HEK293 (cell line): Measurements from ENCODE around the gene TRIB2.

ENCODE experiments used
- CTCF ChIA-PET: fragments of 350-600 bp; formaldehyde crosslinking; extraction: SDS; loops from one replicate; lab custom pipeline; 2021; ENCODE audit warnings: antibody characterized with exemption; lab: Yijun Ruan, JAX
- POLR2A ChIA-PET: fragments of 300-600 bp; formaldehyde crosslinking; extraction: SDS; loops from one replicate; lab custom pipeline; 2020; ENCODE audit warnings: antibody characterized with exemption, inconsistent platforms; lab: Yijun Ruan, JAX
- H3K27ac ChIP-seq: fragments of 200-500 bp; sonication (Bioruptor generic); 2 replicates; pipeline ENCODE4 v1.5.1; 2014; ENCODE audit warnings: low read depth, low read length, control low read depth, inconsistent platforms; ENCODE audit errors: extremely low read depth
- H3K36me3 ChIP-seq, 2 experiments: fragments of 200-500 bp in 1 of 2; sonication (Bioruptor generic) in 1 of 2; 1 replicate in 1 of 2; 2 replicates in 1 of 2; pipeline ENCODE4 v1.5.1; 2014 to 2017; ENCODE audit warnings: inconsistent platforms in 2 of 2, low read length in 2 of 2; ENCODE audit not compliant: control insufficient read depth in 2 of 2, insufficient read depth in 1 of 2
- H3K4me1 ChIP-seq: fragments of 200-500 bp; sonication (Bioruptor generic); 2 replicates; pipeline ENCODE4 v1.5.1; 2014; ENCODE audit warnings: mild to moderate bottlenecking, low read length, inconsistent platforms; ENCODE audit not compliant: control insufficient read depth, insufficient read depth
- H3K4me3 ChIP-seq: 2 replicates; pipeline ENCODE4 v1.5.1; 2011; ENCODE audit warnings: low read depth, mild to moderate bottlenecking, control low read depth, low read length, moderate library complexity
- H3K9me3 ChIP-seq: fragments of 200-500 bp; sonication (Bioruptor generic); 2 replicates; pipeline ENCODE4 v1.5.1; 2014; ENCODE audit warnings: low read depth, low read length, inconsistent platforms; ENCODE audit not compliant: control insufficient read depth, insufficient read depth
- HOXC10 ChIP-seq: sonication (generic); formaldehyde crosslinking; IDR thresholded peaks from 2 replicates; pipeline ENCODE4 v1.8.1; 2023; ENCODE audit warnings: mild to moderate bottlenecking, missing genetic modification reagents
- PATZ1 ChIP-seq: fragments of 450-650 bp; formaldehyde crosslinking; IDR thresholded peaks from 2 replicates; pipeline ENCODE4 v1.5.1; 2016; ENCODE audit warnings: missing biosample characterization, missing genetic modification characterization
- PRDM6 ChIP-seq: fragments of 450-650 bp; formaldehyde crosslinking; IDR thresholded peaks from 2 replicates; pipeline ENCODE4 v1.5.1; 2017; ENCODE audit warnings: missing biosample characterization, missing genetic modification characterization
- ZEB2 ChIP-seq: fragments of 450-650 bp; formaldehyde crosslinking; IDR thresholded peaks from 2 replicates; pipeline ENCODE4 v1.5.1; 2016; ENCODE audit warnings: missing biosample characterization, missing genetic modification characterization
- ZNF121 ChIP-seq: fragments of 450-650 bp; formaldehyde crosslinking; IDR thresholded peaks from 2 replicates; pipeline ENCODE4 v1.5.1; 2016; ENCODE audit warnings: missing biosample characterization, missing genetic modification characterization
- ZNF184 ChIP-seq: fragments of 450-650 bp; IDR thresholded peaks from 2 replicates; pipeline ENCODE4 v1.5.1; 2018; ENCODE audit warnings: missing biosample characterization, mild to moderate bottlenecking, missing genetic modification characterization
- ZNF202 ChIP-seq: fragments of 450-650 bp; formaldehyde crosslinking; IDR thresholded peaks from 2 replicates; pipeline ENCODE4 v1.5.1; 2016; ENCODE audit warnings: missing biosample characterization, missing genetic modification characterization, borderline replicate concordance
- ZNF280D ChIP-seq: fragments of 450-650 bp; formaldehyde crosslinking; IDR thresholded peaks from 2 replicates; pipeline ENCODE4 v1.5.1; 2016; ENCODE audit warnings: missing biosample characterization, missing genetic modification characterization
- ZNF292 ChIP-seq: fragments of 450-650 bp; formaldehyde crosslinking; IDR thresholded peaks from 2 replicates; pipeline ENCODE4 v1.5.1; 2016; ENCODE audit warnings: low read depth, missing biosample characterization, missing genetic modification characterization, borderline replicate concordance
- ZNF324 ChIP-seq: fragments of 450-650 bp; formaldehyde crosslinking; IDR thresholded peaks from 2 replicates; pipeline ENCODE4 v1.5.1; 2016; ENCODE audit warnings: missing biosample characterization, missing genetic modification characterization
- ZNF529 ChIP-seq: fragments of 450-650 bp; formaldehyde crosslinking; IDR thresholded peaks from 2 replicates; pipeline ENCODE4 v1.5.1; 2017; ENCODE audit warnings: missing genetic modification characterization, missing biosample characterization; ENCODE audit not compliant: insufficient replicate concordance
- ZNF544 ChIP-seq: fragments of 450-650 bp; formaldehyde crosslinking; IDR thresholded peaks from 2 replicates; pipeline ENCODE4 v1.5.0; 2017; ENCODE audit warnings: missing biosample characterization, missing genetic modification characterization
- ZXDB ChIP-seq: fragments of 450-650 bp; formaldehyde crosslinking; IDR thresholded peaks from 2 replicates; pipeline ENCODE4 v1.5.1; 2016; ENCODE audit warnings: missing biosample characterization, missing genetic modification characterization
- TF ChIP-seq, protein P1 (sequence below): fragments of 450-650 bp; IDR thresholded peaks from 2 replicates; pipeline ENCODE4 v1.5.1; 2018; ENCODE audit warnings: missing biosample characterization, missing genetic modification characterization

TRIB2 gene

GRCh38 chr2:12733846-12734245 lies 17.1 kb downstream of the TRIB2 start:
- TF ChIP-seq ZNF544 (tag by site-specific recombination), result no peak
- TF ChIP-seq ZNF529 (tag by site-specific recombination), result no peak
- TF ChIP-seq PRDM6 (tag by site-specific recombination), result no peak
- no peak for TF ChIP-seq ZNF280D (tag by site-specific recombination)
- no peak for TF ChIP-seq ZNF292 (tag by site-specific recombination)
- H3K36me3 ChIP-seq, result peaks cover 12 to 84% of the 10 kb centered on the region in 2 experiments
- POLR2A ChIA-PET, result interaction anchor here (0.6 to 1.6 kb wide), 2 partner anchors 10 to 141 kb away, joined by 3 to 4 read pairs; no protein-coding TSS in a partner anchor

DNA sequence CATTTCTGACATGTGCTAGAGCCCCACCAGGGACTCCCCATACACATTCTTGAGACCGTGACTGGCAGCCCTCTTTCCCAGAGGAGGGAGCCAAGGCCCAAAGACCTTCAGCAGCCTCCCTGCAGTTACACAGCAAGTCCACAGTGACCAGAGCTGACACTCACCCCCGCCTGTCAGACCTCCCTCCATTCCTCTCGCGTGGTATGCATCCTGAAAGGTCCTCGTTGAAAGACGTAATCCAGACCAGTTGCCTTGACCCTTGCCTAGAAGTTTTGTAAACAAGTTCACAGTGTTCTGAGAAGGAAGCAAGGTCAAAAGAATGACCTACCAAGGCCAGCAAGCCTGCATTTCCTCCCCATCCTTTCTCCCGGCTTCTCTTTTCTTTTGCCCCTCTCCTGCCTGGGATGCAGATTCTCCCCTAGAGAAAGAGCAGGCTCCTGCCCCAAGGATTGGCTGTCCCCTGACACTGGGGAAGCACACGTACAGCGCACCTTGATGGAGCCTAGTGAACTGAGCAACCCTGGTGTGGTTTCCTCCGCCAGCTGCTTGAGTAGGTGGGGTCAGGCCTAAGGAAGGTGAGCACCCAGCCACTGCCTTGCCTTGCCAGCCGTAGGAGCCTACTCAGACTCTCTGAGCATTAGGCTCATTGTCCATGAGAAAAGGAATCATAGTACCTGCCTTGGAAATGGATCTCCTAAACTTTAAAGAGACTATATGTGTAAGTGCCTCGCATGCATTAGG lies 18.3 kb downstream of the TRIB2 start:
- POLR2A ChIA-PET, result no interaction called here
- CTCF ChIA-PET, result no interaction called here
- no peaks in the 10 kb centered on the region for H3K9me3 ChIP-seq
- H3K4me1 ChIP-seq, result no peaks in the 10 kb centered on the region
- TF ChIP-seq ZNF324 (tag by site-specific recombination), result no peak
- TF ChIP-seq, protein P1, sequence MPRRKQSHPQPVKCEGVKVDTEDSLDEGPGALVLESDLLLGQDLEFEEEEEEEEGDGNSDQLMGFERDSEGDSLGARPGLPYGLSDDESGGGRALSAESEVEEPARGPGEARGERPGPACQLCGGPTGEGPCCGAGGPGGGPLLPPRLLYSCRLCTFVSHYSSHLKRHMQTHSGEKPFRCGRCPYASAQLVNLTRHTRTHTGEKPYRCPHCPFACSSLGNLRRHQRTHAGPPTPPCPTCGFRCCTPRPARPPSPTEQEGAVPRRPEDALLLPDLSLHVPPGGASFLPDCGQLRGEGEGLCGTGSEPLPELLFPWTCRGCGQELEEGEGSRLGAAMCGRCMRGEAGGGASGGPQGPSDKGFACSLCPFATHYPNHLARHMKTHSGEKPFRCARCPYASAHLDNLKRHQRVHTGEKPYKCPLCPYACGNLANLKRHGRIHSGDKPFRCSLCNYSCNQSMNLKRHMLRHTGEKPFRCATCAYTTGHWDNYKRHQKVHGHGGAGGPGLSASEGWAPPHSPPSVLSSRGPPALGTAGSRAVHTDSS (tag by site-specific recombination), result no peak
- no peak for TF ChIP-seq ZNF121 (tag by site-specific recombination)
- TF ChIP-seq ZNF184 (tag by site-specific recombination), result no peak
- no peak for TF ChIP-seq ZXDB (tag by site-specific recombination)
- no peak for TF ChIP-seq ZEB2 (tag by site-specific recombination)
- no peak for TF ChIP-seq ZNF202 (tag by site-specific recombination)
- no peak for TF ChIP-seq PATZ1 (tag by site-specific recombination)
- TF ChIP-seq HOXC10 (CRISPR knock-in tag), result no peak
- no peak overlapping the region for H3K4me3 ChIP-seq
- no peak overlapping the region for H3K27ac ChIP-seq
- peaks cover 9 to 87% of the 10 kb centered on the region in 2 experiments for H3K36me3 ChIP-seq

More at GRCh38 chr2:12733846-12734245, 17.1 kb downstream of the TRIB2 start:
- no peak overlapping the region for H3K27ac ChIP-seq
- CTCF ChIA-PET, result interaction anchor here (0.5 to 2.0 kb wide), 3 partner anchors 198 to 1815 kb away, joined by 4 to 6 read pairs (median 5); no protein-coding TSS in a partner anchor
- no peaks in the 10 kb centered on the region for H3K9me3 ChIP-seq
- no peak overlapping the region for H3K4me3 ChIP-seq
- no peaks in the 10 kb centered on the region for H3K4me1 ChIP-seq
